Measurements from ENCODE around the gene FARS2.

The FARS2 gene

GRCh38 chr6:5497896-5498578 lies 236.7 kb downstream of the FARS2 start:
- in situ Hi-C loops (cut with MboI; ENCODE audit: low sequenced_read_pairs): no loop called here

- in situ Hi-C loops (cut with MboI; ENCODE audit: low sequenced_read_pairs): no loop called here
Measured at GRCh38 chr6:5498579-5498899, 237.2 kb downstream of the FARS2 start.

GRCh38 chr6:5499644-5500306 lies 238.5 kb downstream of the FARS2 start:
- in situ Hi-C loops (cut with MboI; ENCODE audit: low sequenced_read_pairs): no loop called here

- in situ Hi-C loops (cut with MboI; ENCODE audit: low sequenced_read_pairs): no loop called here
Measured at GRCh38 chr6:5501837-5502236, 240.5 kb downstream of the FARS2 start.

GRCh38 chr6:5504078-5504477 lies 242.8 kb downstream of the FARS2 start:
- in situ Hi-C loops (cut with MboI; ENCODE audit: low sequenced_read_pairs): no loop called here

GRCh38 chr6:5506149-5506548 lies 244.8 kb downstream of the FARS2 start:
- in situ Hi-C loops (cut with MboI; ENCODE audit: low sequenced_read_pairs): no loop called here

- in situ Hi-C loops (cut with MboI; ENCODE audit: low sequenced_read_pairs): no loop called here
Measured at GRCh38 chr6:5506597-5506996, 245.3 kb downstream of the FARS2 start.

- in situ Hi-C loops (cut with MboI; ENCODE audit: low sequenced_read_pairs): no loop called here
Measured at GRCh38 chr6:5507131-5507681, 245.9 kb downstream of the FARS2 start.

- in situ Hi-C loops (cut with MboI; ENCODE audit: low sequenced_read_pairs): no loop called here
Measured at GRCh38 chr6:5509106-5509505, 247.8 kb downstream of the FARS2 start.

GRCh38 chr6:5510331-5511133 lies 249.2 kb downstream of the FARS2 start:
- in situ Hi-C loops (cut with MboI; ENCODE audit: low sequenced_read_pairs): no loop called here

- in situ Hi-C loops (cut with MboI; ENCODE audit: low sequenced_read_pairs): no loop called here
Measured at GRCh38 chr6:5511954-5512353, 250.6 kb downstream of the FARS2 start.

- in situ Hi-C loops (cut with MboI; ENCODE audit: low sequenced_read_pairs): no loop called here
Measured at GRCh38 chr6:5512422-5512821, 251.1 kb downstream of the FARS2 start.

- in situ Hi-C loops (cut with MboI; ENCODE audit: low sequenced_read_pairs): no loop called here
Measured at GRCh38 chr6:5513408-5513807, 252.1 kb downstream of the FARS2 start.

GRCh38 chr6:5514353-5514752 lies 253.0 kb downstream of the FARS2 start:
- in situ Hi-C loops (cut with MboI; ENCODE audit: low sequenced_read_pairs): no loop called here

GRCh38 chr6:5515200-5515599 lies 253.9 kb downstream of the FARS2 start:
- in situ Hi-C loops (cut with MboI; ENCODE audit: low sequenced_read_pairs): no loop called here

GRCh38 chr6:5516036-5516435 lies 254.7 kb downstream of the FARS2 start:
- in situ Hi-C loops (cut with MboI; ENCODE audit: low sequenced_read_pairs): no loop called here

GRCh38 chr6:5517796-5518195 lies 256.5 kb downstream of the FARS2 start:
- in situ Hi-C loops (cut with MboI; ENCODE audit: low sequenced_read_pairs): no loop called here

- in situ Hi-C loops (cut with MboI; ENCODE audit: low sequenced_read_pairs): no loop called here
Measured at GRCh38 chr6:5518936-5519491, 257.7 kb downstream of the FARS2 start.

- in situ Hi-C loops (cut with MboI; ENCODE audit: low sequenced_read_pairs): no loop called here
Measured at GRCh38 chr6:5520796-5521195, 259.5 kb downstream of the FARS2 start.

GRCh38 chr6:5521322-5521721 lies 260.0 kb downstream of the FARS2 start:
- in situ Hi-C loops (cut with MboI; ENCODE audit: low sequenced_read_pairs): no loop called here

- in situ Hi-C loops (cut with MboI; ENCODE audit: low sequenced_read_pairs): no loop called here
Measured at GRCh38 chr6:5522147-5522546, 260.8 kb downstream of the FARS2 start.

Data from HL-60/S4 treated with phorbol 12-myristate 13-acetate at 8.2 ng/mL for 4 days and 3 days (cell line).